ENCODE results near the gene TOP1.

The TOP1 gene

GRCh38 chr20:41005361-41005729, 23.3 kb upstream of the TOP1 start:
- Histone ChIP-seq H3K4me1 (ENCODE audit: control insufficient read depth, low read depth, low read length) (no peaks in the 10 kb centered on the region), H3K36me3 (ENCODE audit: control insufficient read depth, low read depth, low read length) (no peaks in the 10 kb centered on the region), H3K9ac (ENCODE audit: low read length) (no peak overlapping the region), H3K4me3 (ENCODE audit: low read length) (no peak overlapping the region), H3K27me3 (ENCODE audit: control insufficient read depth, insufficient read depth, low read length) (no peaks in the 10 kb centered on the region), H3K9me3 (ENCODE audit: control insufficient read depth, low read depth, low read length) (no peaks in the 10 kb centered on the region), H3K27ac (ENCODE audit: low read length) (no peak overlapping the region)

GRCh38 chr20:41006126-41006935, 22.3 kb upstream of the TOP1 start:
- Histone ChIP-seq H3K4me3 (ENCODE audit: low read length) (no peak overlapping the region), H3K9ac (ENCODE audit: low read length) (no peak overlapping the region), H3K4me1 (ENCODE audit: control insufficient read depth, low read depth, low read length) (no peaks in the 10 kb centered on the region), H3K27ac (ENCODE audit: low read length) (no peak overlapping the region), H3K27me3 (ENCODE audit: control insufficient read depth, insufficient read depth, low read length) (no peaks in the 10 kb centered on the region), H3K9me3 (ENCODE audit: control insufficient read depth, low read depth, low read length) (no peaks in the 10 kb centered on the region), H3K36me3 (ENCODE audit: control insufficient read depth, low read depth, low read length) (no peaks in the 10 kb centered on the region)

DNA sequence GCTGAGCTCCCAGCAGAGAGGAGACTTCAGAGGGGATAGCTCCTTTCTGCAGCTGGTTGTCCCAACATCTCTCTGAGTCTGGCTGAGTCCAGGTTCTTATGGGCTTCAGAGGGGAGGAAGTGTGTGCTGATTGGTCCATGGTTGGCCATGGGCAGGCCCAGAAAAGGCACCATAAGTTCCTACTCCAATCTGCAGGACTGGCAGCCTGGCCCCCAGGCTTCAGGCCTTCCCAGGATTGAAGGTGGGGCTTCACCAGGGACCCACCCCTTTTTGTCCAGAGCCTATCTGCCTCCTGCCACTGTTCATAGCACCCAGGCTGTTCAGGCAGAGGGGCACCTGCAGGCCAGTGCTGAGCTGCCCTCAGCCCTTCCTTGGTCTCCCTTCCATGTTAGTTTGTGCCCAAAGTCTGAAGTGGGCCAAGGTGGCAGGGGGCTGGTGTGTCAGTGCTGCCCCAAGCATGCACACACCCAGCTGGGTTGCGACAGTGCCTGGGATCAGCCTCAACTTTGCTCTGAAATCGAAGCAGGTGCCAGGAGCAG, 21.6 kb upstream of the TOP1 start:
- no peaks in the 10 kb centered on the region for H3K36me3 ChIP-seq (ENCODE audit: control insufficient read depth, low read depth, low read length)
- no peaks in the 10 kb centered on the region for H3K4me1 ChIP-seq (ENCODE audit: control insufficient read depth, low read depth, low read length)
- H3K9ac ChIP-seq (ENCODE audit: low read length), result no peak overlapping the region
- no peak overlapping the region for H3K4me3 ChIP-seq (ENCODE audit: low read length)
- H3K9me3 ChIP-seq (ENCODE audit: control insufficient read depth, low read depth, low read length), result no peaks in the 10 kb centered on the region
- no peaks in the 10 kb centered on the region for H3K27me3 ChIP-seq (ENCODE audit: control insufficient read depth, insufficient read depth, low read length)
- no peak overlapping the region for H3K27ac ChIP-seq (ENCODE audit: low read length)

DNA sequence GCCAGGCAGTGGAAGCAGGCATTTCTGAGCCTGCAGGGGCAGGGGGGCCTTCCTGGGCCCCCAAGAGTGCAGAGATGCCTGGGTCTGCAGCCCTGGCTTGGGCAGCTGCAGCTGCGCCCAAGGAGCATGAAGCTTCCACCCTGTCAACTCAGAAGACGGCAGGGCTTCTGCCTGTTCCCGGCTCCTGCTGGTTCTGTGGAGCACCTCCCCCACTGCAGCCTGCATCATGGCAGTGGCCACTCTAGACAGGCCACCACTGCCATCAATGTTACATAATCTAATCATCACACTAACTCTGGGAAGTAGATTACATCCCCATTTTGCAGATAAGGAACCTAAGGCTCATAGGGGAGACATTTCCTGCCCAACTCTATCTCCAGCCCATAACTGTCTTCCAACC, 21.1 kb upstream of the TOP1 start:
- no peaks in the 10 kb centered on the region for H3K27me3 ChIP-seq (ENCODE audit: control insufficient read depth, insufficient read depth, low read length)
- H3K4me1 ChIP-seq (ENCODE audit: control insufficient read depth, low read depth, low read length), result no peaks in the 10 kb centered on the region
- no peak overlapping the region for H3K9ac ChIP-seq (ENCODE audit: low read length)
- H3K4me3 ChIP-seq (ENCODE audit: low read length), result no peak overlapping the region
- H3K9me3 ChIP-seq (ENCODE audit: control insufficient read depth, low read depth, low read length), result no peaks in the 10 kb centered on the region
- H3K36me3 ChIP-seq (ENCODE audit: control insufficient read depth, low read depth, low read length), result no peaks in the 10 kb centered on the region
- no peak overlapping the region for H3K27ac ChIP-seq (ENCODE audit: low read length)

DNA sequence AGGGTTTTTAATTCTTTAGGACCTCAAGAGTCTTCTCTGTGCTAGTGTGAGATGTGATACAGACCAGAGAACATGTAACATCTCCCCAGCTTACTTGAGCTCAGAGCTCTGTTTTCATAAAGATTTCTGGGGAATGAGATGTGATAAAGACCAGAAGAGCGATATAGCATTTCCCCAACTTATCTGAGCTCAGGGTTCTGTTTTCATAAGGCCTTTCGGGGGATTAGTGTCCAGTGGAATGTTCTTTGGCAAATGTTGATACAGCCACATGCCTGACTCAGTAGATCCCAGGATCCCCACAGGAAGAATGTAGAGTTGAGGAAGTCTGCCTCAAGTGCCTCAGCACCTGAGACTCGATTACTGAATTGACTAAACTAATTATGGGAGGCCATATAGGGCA, 18.7 kb upstream of the TOP1 start:
- H3K9ac ChIP-seq (ENCODE audit: low read length), result no peak overlapping the region
- no peaks in the 10 kb centered on the region for H3K27me3 ChIP-seq (ENCODE audit: control insufficient read depth, insufficient read depth, low read length)
- no peaks in the 10 kb centered on the region for H3K36me3 ChIP-seq (ENCODE audit: control insufficient read depth, low read depth, low read length)
- H3K9me3 ChIP-seq (ENCODE audit: control insufficient read depth, low read depth, low read length), result no peaks in the 10 kb centered on the region
- no peak overlapping the region for H3K4me3 ChIP-seq (ENCODE audit: low read length)
- H3K27ac ChIP-seq (ENCODE audit: low read length), result no peak overlapping the region
- H3K4me1 ChIP-seq (ENCODE audit: control insufficient read depth, low read depth, low read length), result no peaks in the 10 kb centered on the region

DNA sequence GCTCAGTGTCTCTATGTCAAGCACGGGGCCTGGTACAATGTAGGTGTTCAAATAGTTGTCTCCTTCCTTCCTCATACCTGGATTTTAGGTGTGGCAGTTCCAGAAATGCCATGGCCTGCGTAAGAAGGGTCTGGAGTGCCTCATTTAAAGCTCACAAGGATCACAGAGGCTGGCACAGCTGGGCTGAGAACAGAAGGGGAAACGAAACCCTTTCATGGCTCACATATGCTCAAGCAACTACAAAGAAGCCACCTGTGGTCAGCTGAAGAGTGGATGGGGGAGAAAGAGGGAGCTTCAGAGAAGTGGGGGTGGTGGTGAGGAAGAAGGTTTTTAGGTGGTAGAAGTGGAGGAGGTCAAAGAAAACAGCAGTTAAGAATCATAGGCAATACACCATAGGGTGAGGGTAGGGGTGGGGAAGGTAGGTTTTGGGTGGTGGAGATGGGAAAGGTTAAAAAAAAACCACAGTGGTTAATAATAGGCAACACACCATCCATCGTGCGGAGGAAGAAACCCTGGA, 17.0 kb upstream of the TOP1 start:
- H3K27me3 ChIP-seq (ENCODE audit: control insufficient read depth, insufficient read depth, low read length), result no peaks in the 10 kb centered on the region
- H3K4me1 ChIP-seq (ENCODE audit: control insufficient read depth, low read depth, low read length), result no peaks in the 10 kb centered on the region
- no peak overlapping the region for H3K9ac ChIP-seq (ENCODE audit: low read length)
- no peaks in the 10 kb centered on the region for H3K9me3 ChIP-seq (ENCODE audit: control insufficient read depth, low read depth, low read length)
- no peak overlapping the region for H3K27ac ChIP-seq (ENCODE audit: low read length)
- H3K36me3 ChIP-seq (ENCODE audit: control insufficient read depth, low read depth, low read length), result no peaks in the 10 kb centered on the region
- no peak overlapping the region for H3K4me3 ChIP-seq (ENCODE audit: low read length)

DNA sequence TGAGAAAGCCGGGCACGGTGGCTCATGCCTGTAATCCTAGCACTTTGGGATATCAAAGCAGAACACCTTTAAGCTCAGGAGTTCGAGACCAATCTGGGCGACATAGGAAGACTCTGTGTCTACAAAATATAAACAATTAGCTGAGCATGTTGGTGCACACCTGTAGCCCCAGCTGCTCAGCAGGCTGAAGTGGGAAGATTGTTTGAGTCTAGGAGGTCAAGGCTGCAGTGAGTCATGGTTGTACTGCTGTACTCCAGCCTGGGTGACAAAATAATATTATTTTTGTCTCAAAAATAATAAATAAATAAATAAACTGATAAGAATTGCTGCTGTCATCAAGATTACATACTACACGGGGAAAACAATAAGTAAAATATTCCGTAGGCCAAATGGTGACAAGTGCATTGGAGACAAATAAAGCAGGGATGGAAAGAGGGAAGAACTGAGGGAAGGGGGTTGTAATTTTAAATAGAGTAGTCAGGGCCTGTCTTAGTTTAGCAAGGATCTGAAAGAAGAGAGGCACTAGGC, 14.0 kb upstream of the TOP1 start:
- Histone ChIP-seq H3K27me3 (ENCODE audit: control insufficient read depth, insufficient read depth, low read length) (no peaks in the 10 kb centered on the region), H3K4me3 (ENCODE audit: low read length) (no peak overlapping the region), H3K36me3 (ENCODE audit: control insufficient read depth, low read depth, low read length) (no peaks in the 10 kb centered on the region), H3K4me1 (ENCODE audit: control insufficient read depth, low read depth, low read length) (no peaks in the 10 kb centered on the region), H3K27ac (ENCODE audit: low read length) (no peak overlapping the region), H3K9me3 (ENCODE audit: control insufficient read depth, low read depth, low read length) (no peaks in the 10 kb centered on the region), H3K9ac (ENCODE audit: low read length) (no peak overlapping the region)

DNA sequence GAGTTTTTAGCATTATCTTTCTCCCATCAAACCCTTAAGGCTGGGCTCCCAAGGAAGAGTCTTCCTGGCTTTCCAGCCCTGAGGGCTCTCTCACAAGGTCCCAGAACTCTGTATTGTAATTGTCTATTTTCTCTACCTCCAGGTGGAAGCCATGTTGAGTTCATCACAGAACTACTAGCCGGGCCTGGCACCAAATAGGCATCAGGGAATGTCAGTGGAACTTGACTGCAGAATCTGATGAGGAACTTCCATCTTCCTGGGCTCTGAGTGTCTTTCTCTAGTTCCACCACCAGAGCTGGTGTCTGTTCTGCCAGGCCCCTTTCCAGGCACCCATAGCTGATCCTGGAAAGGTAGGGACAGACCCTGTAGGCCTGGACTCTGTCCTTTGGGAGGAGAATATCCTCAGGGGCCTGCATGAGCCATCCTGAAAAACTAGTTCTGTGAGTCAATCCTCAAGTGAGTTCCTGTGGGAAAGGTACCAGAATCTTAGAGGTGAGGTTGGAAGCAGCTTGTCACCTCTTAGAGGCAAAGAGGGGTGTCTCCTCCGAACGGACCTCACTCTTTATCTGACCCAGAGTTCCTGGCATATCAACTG, 11.1 kb upstream of the TOP1 start:
- no peak overlapping the region for H3K27ac ChIP-seq (ENCODE audit: low read length)
- no peaks in the 10 kb centered on the region for H3K4me1 ChIP-seq (ENCODE audit: control insufficient read depth, low read depth, low read length)
- no peaks in the 10 kb centered on the region for H3K27me3 ChIP-seq (ENCODE audit: control insufficient read depth, insufficient read depth, low read length)
- H3K4me3 ChIP-seq (ENCODE audit: low read length), result no peak overlapping the region
- H3K9ac ChIP-seq (ENCODE audit: low read length), result no peak overlapping the region
- H3K9me3 ChIP-seq (ENCODE audit: control insufficient read depth, low read depth, low read length), result no peaks in the 10 kb centered on the region
- no peaks in the 10 kb centered on the region for H3K36me3 ChIP-seq (ENCODE audit: control insufficient read depth, low read depth, low read length)

GRCh38 chr20:41018153-41018552, 10.5 kb upstream of the TOP1 start:
- Histone ChIP-seq H3K27ac (ENCODE audit: low read length) (no peak overlapping the region), H3K9me3 (ENCODE audit: control insufficient read depth, low read depth, low read length) (no peaks in the 10 kb centered on the region), H3K36me3 (ENCODE audit: control insufficient read depth, low read depth, low read length) (no peaks in the 10 kb centered on the region), H3K4me1 (ENCODE audit: control insufficient read depth, low read depth, low read length) (no peaks in the 10 kb centered on the region), H3K9ac (ENCODE audit: low read length) (no peak overlapping the region), H3K27me3 (ENCODE audit: control insufficient read depth, insufficient read depth, low read length) (no peaks in the 10 kb centered on the region), H3K4me3 (ENCODE audit: low read length) (no peak overlapping the region)

- Histone ChIP-seq H3K27me3 (ENCODE audit: control insufficient read depth, insufficient read depth, low read length) (no peaks in the 10 kb centered on the region), H3K4me1 (ENCODE audit: control insufficient read depth, low read depth, low read length) (peaks cover 8% of the 10 kb centered on the region), H3K9me3 (ENCODE audit: control insufficient read depth, low read depth, low read length) (no peaks in the 10 kb centered on the region), H3K4me3 (ENCODE audit: low read length) (no peak overlapping the region), H3K27ac (ENCODE audit: low read length) (no peak overlapping the region), H3K36me3 (ENCODE audit: control insufficient read depth, low read depth, low read length) (no peaks in the 10 kb centered on the region), H3K9ac (ENCODE audit: low read length) (no peak overlapping the region)
Measured at GRCh38 chr20:41023549-41023948, 5.1 kb upstream of the TOP1 start.

DNA sequence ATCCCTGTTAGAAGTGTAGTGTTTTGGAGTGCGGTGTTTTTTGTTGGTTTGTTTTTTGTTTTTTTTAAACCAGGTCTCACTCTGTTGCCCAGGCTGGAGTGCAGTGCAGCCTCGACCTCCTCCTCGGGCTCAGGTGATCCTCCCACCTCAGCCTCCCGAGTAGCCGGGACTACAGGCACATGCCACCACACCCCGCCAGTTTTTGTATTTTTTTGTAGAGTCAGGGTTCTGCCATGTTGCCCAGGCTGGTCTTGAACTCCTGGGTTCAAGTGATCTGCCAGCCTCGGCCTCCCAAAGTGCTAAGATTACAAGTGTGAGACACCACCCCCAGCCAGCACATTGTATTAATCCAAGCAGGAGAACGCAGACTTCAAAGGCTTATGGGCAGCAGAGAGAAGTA, 1.3 kb upstream of the TOP1 start:
- Histone ChIP-seq H3K4me1 (ENCODE audit: control insufficient read depth, low read depth, low read length) (peaks cover 21% of the 10 kb centered on the region), H3K27me3 (ENCODE audit: control insufficient read depth, insufficient read depth, low read length) (peaks cover 25% of the 10 kb centered on the region), H3K36me3 (ENCODE audit: control insufficient read depth, low read depth, low read length) (peaks cover 9% of the 10 kb centered on the region), H3K4me3 (ENCODE audit: low read length) (no peak overlapping the region), H3K9ac (ENCODE audit: low read length) (no peak overlapping the region), H3K9me3 (ENCODE audit: control insufficient read depth, low read depth, low read length) (no peaks in the 10 kb centered on the region), H3K27ac (ENCODE audit: low read length) (no peak overlapping the region)

Data from iPS-18a (cell line).